ENCODE results near the gene RXRB.

The RXRB gene

DNA sequence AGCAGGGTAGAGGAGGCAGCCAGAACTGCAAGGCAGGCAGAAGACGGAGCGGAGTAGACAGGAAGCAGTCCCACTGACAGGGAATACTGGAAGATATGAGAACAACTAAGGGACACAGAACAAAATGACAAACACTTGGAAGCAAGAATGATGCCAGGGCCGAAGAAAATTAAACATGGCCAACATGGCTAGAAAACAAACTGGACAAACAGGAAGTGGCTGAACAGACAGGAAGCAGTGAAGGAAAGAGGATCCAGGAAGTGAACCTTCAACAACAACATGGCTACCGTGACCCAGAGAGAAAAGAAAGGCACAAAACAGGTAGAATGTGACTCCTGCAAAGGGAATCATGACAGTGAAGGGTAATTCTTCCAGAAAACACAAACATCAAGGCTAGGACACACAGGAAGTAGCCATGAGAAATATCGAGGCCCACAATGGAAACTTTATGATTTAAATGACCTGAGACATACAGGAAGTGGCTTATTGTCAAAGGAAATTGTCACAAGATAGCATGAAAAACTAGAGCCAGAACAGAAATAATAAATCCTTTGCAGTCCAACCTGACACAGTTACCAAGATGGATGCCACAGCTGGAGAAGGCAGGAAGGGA lies 17.3 kb downstream of the RXRB start:
- Histone ChIP-seq H4K20me1 (ENCODE audit: insufficient read depth) (no peaks in the 10 kb centered on the region), H3K36me3 (ENCODE audit: insufficient read depth) (no peaks in the 10 kb centered on the region), H3K4me3 (IDR thresholded peaks at IDR 0.05; ENCODE audit: insufficient read depth, low read depth, low read length) (no peak overlapping the region), H3K9ac (no peak overlapping the region), H2AFZ (ENCODE audit: low read depth) (peak overlapping the region; percentile 64; the same call in 1 of the 2 replicates), H3K27ac (no peak overlapping the region), H3K4me2 (no peak overlapping the region), H3K27me3 (ENCODE audit: insufficient read depth, low read depth) (no peaks in the 10 kb centered on the region), H3K79me2 (ENCODE audit: insufficient read depth, low read depth) (no peaks in the 10 kb centered on the region), H3K4me1 (ENCODE audit: low read depth, poor library complexity, severe bottlenecking) (peaks cover 6% of the 10 kb centered on the region)
- TF ChIP-seq, protein P1, sequence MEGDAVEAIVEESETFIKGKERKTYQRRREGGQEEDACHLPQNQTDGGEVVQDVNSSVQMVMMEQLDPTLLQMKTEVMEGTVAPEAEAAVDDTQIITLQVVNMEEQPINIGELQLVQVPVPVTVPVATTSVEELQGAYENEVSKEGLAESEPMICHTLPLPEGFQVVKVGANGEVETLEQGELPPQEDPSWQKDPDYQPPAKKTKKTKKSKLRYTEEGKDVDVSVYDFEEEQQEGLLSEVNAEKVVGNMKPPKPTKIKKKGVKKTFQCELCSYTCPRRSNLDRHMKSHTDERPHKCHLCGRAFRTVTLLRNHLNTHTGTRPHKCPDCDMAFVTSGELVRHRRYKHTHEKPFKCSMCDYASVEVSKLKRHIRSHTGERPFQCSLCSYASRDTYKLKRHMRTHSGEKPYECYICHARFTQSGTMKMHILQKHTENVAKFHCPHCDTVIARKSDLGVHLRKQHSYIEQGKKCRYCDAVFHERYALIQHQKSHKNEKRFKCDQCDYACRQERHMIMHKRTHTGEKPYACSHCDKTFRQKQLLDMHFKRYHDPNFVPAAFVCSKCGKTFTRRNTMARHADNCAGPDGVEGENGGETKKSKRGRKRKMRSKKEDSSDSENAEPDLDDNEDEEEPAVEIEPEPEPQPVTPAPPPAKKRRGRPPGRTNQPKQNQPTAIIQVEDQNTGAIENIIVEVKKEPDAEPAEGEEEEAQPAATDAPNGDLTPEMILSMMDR (conservative IDR thresholded peaks at IDR 0.05; ENCODE audit: low read depth, low read length) = no peak

DNA sequence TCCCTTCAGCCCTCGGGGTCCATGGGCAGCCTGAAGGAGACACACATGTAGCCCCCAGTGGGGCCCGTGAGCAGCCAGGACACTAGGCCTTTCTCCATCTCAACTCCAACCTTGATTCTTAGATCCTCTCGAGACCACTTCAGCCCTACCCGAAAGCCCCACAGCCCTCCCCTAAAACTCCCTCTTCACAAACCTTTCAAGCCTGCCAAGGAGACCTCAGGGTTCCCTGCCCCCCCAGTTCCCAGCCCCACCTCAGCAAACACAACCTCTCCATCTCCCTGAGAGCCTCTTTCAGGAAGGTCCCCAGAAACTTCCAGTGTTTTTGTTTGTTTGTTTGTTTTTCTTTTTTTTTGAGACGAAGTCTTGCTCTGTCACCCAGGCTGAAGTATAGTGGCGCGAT lies 19.3 kb downstream of the RXRB start:
- Histone ChIP-seq H4K20me1 (ENCODE audit: insufficient read depth) (no peaks in the 10 kb centered on the region), H3K27me3 (ENCODE audit: insufficient read depth, low read depth) (no peaks in the 10 kb centered on the region), H3K9ac (no peak overlapping the region), H3K4me1 (ENCODE audit: low read depth, poor library complexity, severe bottlenecking) (peaks cover 6% of the 10 kb centered on the region), H3K4me3 (IDR thresholded peaks at IDR 0.05; ENCODE audit: insufficient read depth, low read depth, low read length) (no peak overlapping the region), H2AFZ (ENCODE audit: low read depth) (no peak overlapping the region), H3K36me3 (ENCODE audit: insufficient read depth) (no peaks in the 10 kb centered on the region), H3K4me2 (no peak overlapping the region), H3K27ac (no peak overlapping the region), H3K79me2 (ENCODE audit: insufficient read depth, low read depth) (no peaks in the 10 kb centered on the region)
- TF ChIP-seq, protein P1 (conservative IDR thresholded peaks at IDR 0.05; ENCODE audit: low read depth, low read length) = no peak

DNA sequence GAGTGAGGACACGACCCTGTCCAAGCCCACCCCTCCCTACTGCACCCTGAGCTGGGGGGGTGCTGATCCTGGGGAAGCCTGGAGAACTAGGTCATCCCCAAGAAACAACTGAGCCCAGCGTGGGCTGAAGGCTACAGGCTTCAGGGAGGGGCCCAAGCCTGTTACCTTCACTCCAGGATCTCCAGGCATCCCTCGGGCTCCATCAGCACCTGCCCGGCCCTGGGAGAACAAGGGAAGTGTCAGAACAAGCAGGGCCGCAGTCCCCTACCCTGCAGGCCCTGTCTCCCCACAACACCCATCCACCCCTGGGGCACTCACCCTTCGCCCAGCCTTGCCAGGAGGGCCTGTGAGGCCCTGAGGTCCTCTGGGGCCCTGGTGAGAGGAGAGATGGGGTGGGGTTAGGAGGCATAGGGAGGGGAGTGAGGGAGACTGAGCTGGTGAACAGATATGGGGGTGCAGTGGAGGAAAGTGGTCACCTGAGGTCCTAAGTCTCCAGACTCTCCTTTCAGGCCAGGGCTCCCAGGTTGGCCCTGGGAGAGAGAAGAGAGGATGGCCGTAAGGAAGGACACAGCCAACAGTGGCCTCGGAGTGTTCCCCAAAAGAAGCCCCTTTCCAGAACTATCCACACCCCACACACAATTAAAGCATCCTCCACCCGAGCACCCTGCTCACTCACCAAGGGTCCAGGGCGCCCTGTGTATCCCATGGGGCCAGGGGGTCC lies 21.6 kb downstream of the RXRB start:
- TF ChIP-seq, protein P1 (conservative IDR thresholded peaks at IDR 0.05; ENCODE audit: low read depth, low read length) = no peak

DNA sequence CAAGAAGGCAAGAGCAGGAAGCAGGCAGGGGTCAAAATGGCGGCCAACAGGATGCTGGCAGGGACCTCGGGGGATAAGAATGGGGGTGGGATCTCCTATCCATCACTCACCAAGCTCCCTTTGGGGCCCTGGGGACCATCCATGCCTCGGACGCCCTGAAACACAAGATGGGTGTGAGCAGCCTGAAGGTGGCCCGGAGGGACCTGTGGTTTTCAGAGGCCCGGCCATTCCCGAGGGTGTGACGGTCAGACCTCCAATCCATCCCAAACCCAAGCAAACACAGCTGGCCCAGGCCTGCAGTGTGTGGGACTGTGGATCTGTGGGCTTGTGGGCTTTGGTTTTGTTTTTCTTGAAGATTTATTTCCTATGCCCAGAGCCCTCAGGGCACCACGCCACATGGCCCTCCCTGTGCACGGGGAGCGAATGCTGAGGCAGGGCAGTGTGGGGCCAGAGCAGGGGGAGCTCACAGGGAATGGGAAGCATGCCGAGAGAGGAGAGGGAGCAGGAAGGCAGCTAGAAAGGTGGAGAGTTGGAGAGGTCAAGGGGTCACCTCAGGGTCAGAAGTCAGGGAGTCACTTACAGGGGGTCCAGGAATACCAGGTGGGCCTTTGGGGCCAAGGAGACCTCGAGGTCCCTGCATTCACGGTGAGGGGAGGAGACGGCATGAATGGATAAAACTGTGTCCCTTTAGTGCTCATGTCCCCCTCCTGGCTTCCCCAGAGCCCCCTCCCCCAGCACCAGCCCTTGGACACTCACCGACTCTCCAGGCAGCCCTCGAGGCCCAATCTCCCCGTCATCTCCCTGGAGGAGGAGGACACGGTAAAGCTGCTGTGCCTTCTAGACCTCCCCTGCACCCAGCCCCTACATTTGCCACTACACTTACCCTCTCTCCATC lies 22.7 kb downstream of the RXRB start:
- no peak overlapping the region for H2AFZ ChIP-seq (ENCODE audit: low read depth)
- H4K20me1 ChIP-seq (ENCODE audit: insufficient read depth) = no peaks in the 10 kb centered on the region
- no peaks in the 10 kb centered on the region for H3K36me3 ChIP-seq (ENCODE audit: insufficient read depth)
- H3K27ac ChIP-seq = no peak overlapping the region
- TF ChIP-seq, protein P1 (conservative IDR thresholded peaks at IDR 0.05; ENCODE audit: low read depth, low read length) = no peak
- H3K4me1 ChIP-seq (ENCODE audit: low read depth, poor library complexity, severe bottlenecking) = no peaks in the 10 kb centered on the region
- no peak overlapping the region for H3K4me3 ChIP-seq (IDR thresholded peaks at IDR 0.05; ENCODE audit: insufficient read depth, low read depth, low read length)
- no peaks in the 10 kb centered on the region for H3K79me2 ChIP-seq (ENCODE audit: insufficient read depth, low read depth)
- no peaks in the 10 kb centered on the region for H3K27me3 ChIP-seq (ENCODE audit: insufficient read depth, low read depth)
- H3K9ac ChIP-seq = no peak overlapping the region
- no peak overlapping the region for H3K4me2 ChIP-seq

More for the DNA sequence above, 21.6 kb downstream of the RXRB start:
- Histone ChIP-seq H2AFZ (ENCODE audit: low read depth) (no peak overlapping the region), H3K36me3 (ENCODE audit: insufficient read depth) (no peaks in the 10 kb centered on the region), H4K20me1 (ENCODE audit: insufficient read depth) (no peaks in the 10 kb centered on the region), H3K27ac (no peak overlapping the region), H3K79me2 (ENCODE audit: insufficient read depth, low read depth) (no peaks in the 10 kb centered on the region), H3K4me2 (no peak overlapping the region), H3K27me3 (ENCODE audit: insufficient read depth, low read depth) (no peaks in the 10 kb centered on the region), H3K4me1 (ENCODE audit: low read depth, poor library complexity, severe bottlenecking) (peaks cover 6% of the 10 kb centered on the region), H3K4me3 (IDR thresholded peaks at IDR 0.05; ENCODE audit: insufficient read depth, low read depth, low read length) (no peak overlapping the region), H3K9ac (no peak overlapping the region)

Measured in KMS-11 (cell line).